HEK293T (cell line): Measurements from ENCODE around the gene CCNI2.

Experiments used
- CTCF ChIA-PET: fragments of 350-600 bp; formaldehyde crosslinking; extraction: SDS; loops from one replicate; lab custom pipeline; 2021; ENCODE audit warnings: antibody characterized with exemption, inconsistent platforms; lab: Yijun Ruan, JAX
- POLR2A ChIA-PET: fragments of 350-600 bp; formaldehyde crosslinking; extraction: SDS; loops from one replicate; lab custom pipeline; 2020; ENCODE audit warnings: antibody characterized with exemption, inconsistent platforms; lab: Yijun Ruan, JAX
- DNase-seq: peaks from one replicate; pipeline ENCODE4 v3.0.0; 2012; ENCODE audit warnings: mixed read lengths; ENCODE audit errors: extremely low spot score
- ARNT ChIP-seq: fragments of 450-650 bp; IDR thresholded peaks from 2 replicates; pipeline ENCODE4 v1.6.1; 2017; ENCODE audit warnings: mild to moderate bottlenecking
- BHLHE40 ChIP-seq: fragments of 450-650 bp; IDR thresholded peaks from 2 replicates; pipeline ENCODE4 v1.6.1; 2016; ENCODE audit warnings: mild to moderate bottlenecking, moderate library complexity, borderline replicate concordance
- CTBP1 ChIP-seq: fragments of 450-650 bp; IDR thresholded peaks from 2 replicates; pipeline ENCODE4 v1.6.1; 2016; ENCODE audit warnings: borderline replicate concordance
- ELF4 ChIP-seq: fragments of 450-650 bp; IDR thresholded peaks from 2 replicates; pipeline ENCODE4 v1.6.1; 2017; ENCODE audit warnings: antibody characterized with exemption
- FOXA1 ChIP-seq: fragments of 450-650 bp; IDR thresholded peaks from 2 replicates; pipeline ENCODE4 v1.6.1; 2016; ENCODE audit warnings: mild to moderate bottlenecking
- FOXK2 ChIP-seq: fragments of 450-650 bp; IDR thresholded peaks from 2 replicates; pipeline ENCODE4 v1.6.1; 2016; ENCODE audit warnings: mild to moderate bottlenecking
- FOXM1 ChIP-seq: fragments of 450-650 bp; IDR thresholded peaks from 2 replicates; pipeline ENCODE4 v1.6.1; 2017; ENCODE audit warnings: mild to moderate bottlenecking, borderline replicate concordance
- HDGF ChIP-seq: fragments of 450-650 bp; IDR thresholded peaks from 2 replicates; pipeline ENCODE4 v1.6.1; 2017; ENCODE audit warnings: antibody characterized with exemption, borderline replicate concordance
- L3MBTL2 ChIP-seq: fragments of 450-650 bp; conservative IDR thresholded peaks from 2 replicates; pipeline ENCODE4 v1.6.1; 2016; ENCODE audit warnings: mild to moderate bottlenecking
- LEF1 ChIP-seq: fragments of 450-650 bp; IDR thresholded peaks from 2 replicates; pipeline ENCODE4 v1.6.1; 2017; ENCODE audit warnings: mild to moderate bottlenecking, borderline replicate concordance
- NFRKB ChIP-seq: fragments of 450-650 bp; IDR thresholded peaks from 2 replicates; pipeline ENCODE4 v1.6.1; 2016; ENCODE audit warnings: mild to moderate bottlenecking, moderate library complexity
- PKNOX1 ChIP-seq: fragments of 450-650 bp; IDR thresholded peaks from 2 replicates; pipeline ENCODE4 v1.6.1; 2016
- SP1 ChIP-seq: fragments of 450-650 bp; IDR thresholded peaks from 2 replicates; pipeline ENCODE4 v1.6.1; 2017
- SUZ12 ChIP-seq: fragments of 450-650 bp; IDR thresholded peaks from 2 replicates; pipeline ENCODE4 v1.6.1; 2016; ENCODE audit warnings: mild to moderate bottlenecking
- TARDBP ChIP-seq: fragments of 450-650 bp; IDR thresholded peaks from 2 replicates; pipeline ENCODE4 v1.6.1; 2016
- ZNF384 ChIP-seq: fragments of 450-650 bp; IDR thresholded peaks from 2 replicates; pipeline ENCODE4 v1.6.1; 2016

Gene CCNI2

GRCh38 chr5:132751971-132752580, 4.8 kb downstream of the CCNI2 start:
- TF ChIP-seq LEF1 (no peak), NFRKB (no peak), ARNT (no peak), TARDBP (no peak), ELF4 (no peak), FOXK2 (no peak), FOXA1 (no peak), FOXM1 (no peak), BHLHE40 (no peak), L3MBTL2 (no peak), PKNOX1 (no peak), SP1 (no peak), ZNF384 (no peak), SUZ12 (no peak), HDGF (no peak), CTBP1 (no peak)
- DNase-seq, result no peak
- ChIA-PET POLR2A (interaction anchor here (2.1 kb wide), 1 partner anchor 15 kb away, joined by 8 read pairs; the partner anchor contains the start of gene KIF3A), CTCF (interaction anchor here (0.6 kb wide), 1 partner anchor 317 kb away, joined by 4 read pairs; no protein-coding TSS in a partner anchor)

GRCh38 chr5:132752581-132753125, 5.4 kb downstream of the CCNI2 start:
- ChIA-PET POLR2A (interaction anchor here (2.1 to 2.7 kb wide), 2 partner anchors 15 to 68 kb away, joined by 7 to 8 read pairs; partner anchors contain the start of gene KIF3A), CTCF (interaction anchor here (3.7 kb wide), 1 partner anchor 68 kb away, joined by 40 read pairs; no protein-coding TSS in a partner anchor)
- no peak for DNase-seq
- TF ChIP-seq ELF4, result no peak
- TF ChIP-seq TARDBP, result no peak

GRCh38 chr5:132753135-132753987, 6.1 kb downstream of the CCNI2 start:
- CTCF ChIA-PET, result interaction anchor here (0.7 to 3.7 kb wide), 2 partner anchors 9 to 67 kb away, joined by 3 to 40 read pairs; no protein-coding TSS in a partner anchor
- TF ChIP-seq L3MBTL2, result no peak
- TF ChIP-seq HDGF, result no peak
- no peak for TF ChIP-seq PKNOX1
- TF ChIP-seq ZNF384, result no peak
- TF ChIP-seq NFRKB, result no peak
- no peak for TF ChIP-seq LEF1
- no peak for TF ChIP-seq SUZ12
- DNase-seq, result peak; percentile 30
- POLR2A ChIA-PET, result interaction anchor here (2.1 to 2.7 kb wide), 2 partner anchors 15 to 67 kb away, joined by 7 to 9 read pairs; partner anchors contain the start of gene KIF3A

GRCh38 chr5:132754111-132754510, 6.9 kb downstream of the CCNI2 start:
- no peak for DNase-seq
- ChIA-PET POLR2A (interaction anchor here (1.9 to 2.7 kb wide), 3 partner anchors 16 to 77 kb away, joined by 4 to 9 read pairs (median 7); partner anchors contain the start of genes KIF3A and SHROOM1), CTCF (interaction anchor here (0.7 to 3.7 kb wide), 6 partner anchors 9 to 125 kb away, joined by 3 to 40 read pairs (median 4); partner anchors contain the start of genes GDF9 and UQCRQ)
- TF ChIP-seq CTBP1 (no peak), ELF4 (no peak), SP1 (no peak), NFRKB (no peak), SUZ12 (no peak), PKNOX1 (no peak), BHLHE40 (no peak), HDGF (no peak), ZNF384 (no peak), L3MBTL2 (no peak), TARDBP (no peak), FOXM1 (no peak), ARNT (no peak), LEF1 (no peak), FOXA1 (no peak), FOXK2 (no peak)

- no peak for TF ChIP-seq HDGF
- no peak for TF ChIP-seq FOXM1
- no peak for TF ChIP-seq SP1
- no peak for TF ChIP-seq SUZ12
- no peak for TF ChIP-seq TARDBP
- no peak for TF ChIP-seq ELF4
- TF ChIP-seq BHLHE40, result no peak
- TF ChIP-seq FOXK2, result no peak
- TF ChIP-seq LEF1, result no peak
- TF ChIP-seq FOXA1, result no peak
- TF ChIP-seq L3MBTL2, result no peak
- TF ChIP-seq NFRKB, result no peak
- no peak for TF ChIP-seq CTBP1
- no peak for TF ChIP-seq PKNOX1
- no peak for TF ChIP-seq ARNT
- no peak for TF ChIP-seq ZNF384
- DNase-seq, result no peak
- ChIA-PET CTCF (interaction anchor here (0.6 to 3.7 kb wide), 10 partner anchors 10 to 128 kb away, joined by 3 to 40 read pairs (median 4); partner anchors contain the start of genes GDF9 and UQCRQ), POLR2A (interaction anchor here (0.7 to 2.7 kb wide), 7 partner anchors 17 to 345 kb away, joined by 3 to 9 read pairs (median 4); partner anchors contain the start of genes KIF3A and SHROOM1)
Measured at GRCh38 chr5:132754947-132755346, 7.7 kb downstream of the CCNI2 start.
